ENCODE results near the gene ATP5F1B. TPM values are rescaled to one million over a fixed set of nuclear protein-coding genes. Genes with fewer than 3 reads are reported as not detected.

The ATP5F1B gene
- total and polyA plus RNA-seq, 2 donors from 2014 or later = 568 to 1,584 TPM

DNA sequence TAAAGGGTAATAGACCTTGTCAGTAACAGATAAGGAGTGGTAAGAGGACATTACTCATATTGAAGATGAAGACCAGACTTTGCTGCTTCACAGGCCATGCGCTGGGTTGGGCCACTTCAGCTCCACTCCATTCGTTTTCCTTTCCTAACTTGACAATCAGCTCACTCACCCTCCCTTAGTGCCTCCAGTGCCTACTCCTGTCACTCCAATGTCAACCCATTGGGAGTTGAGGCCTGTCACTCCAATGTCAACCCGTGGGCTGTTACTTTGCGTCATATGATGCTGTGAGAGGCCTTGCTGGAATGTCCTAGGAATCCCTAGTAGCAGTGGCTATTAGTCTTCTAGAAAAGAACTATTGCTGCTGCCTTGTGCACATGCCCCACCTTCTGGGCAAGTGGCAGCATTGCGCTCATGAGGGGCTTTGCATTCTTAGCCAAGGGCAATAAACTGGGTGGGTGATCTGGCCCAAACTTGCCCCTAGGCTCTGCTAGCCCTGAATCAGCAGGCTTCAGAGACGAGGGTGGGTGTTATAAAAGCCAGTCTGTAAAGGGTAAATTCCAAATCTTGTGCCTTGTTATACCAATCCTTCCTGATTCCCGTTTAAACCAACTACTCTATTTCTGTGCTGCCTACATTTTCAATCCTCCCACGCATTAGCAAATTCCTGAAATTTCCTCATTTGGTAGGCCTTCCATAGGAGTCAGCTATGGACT is 51.7 kb downstream of the ATP5F1B start:
- peaks cover 0 to 33% (median 15%) of the 10 kb centered on the region in 3 donors for H3K36me3 ChIP-seq (ENCODE audit: control insufficient read depth in 2 of 3, insufficient read depth in 3 of 3, low read length in 3 of 3)
- no peaks in the 10 kb centered on the region for H3K27me3 ChIP-seq (ENCODE audit: control insufficient read depth, insufficient read depth, low read length)
- H3K27ac ChIP-seq (ENCODE audit: low read depth in 2 of 2, low read length in 2 of 2) = no peak overlapping the region
- peaks cover 0 to 2% (median 0%) of the 10 kb centered on the region in 3 donors for H3K4me1 ChIP-seq (ENCODE audit: control insufficient read depth in 2 of 3, insufficient read depth in 2 of 3, low read depth in 1 of 3, low read length in 3 of 3)
- intact Hi-C loops (cut with DNase I) = no loop called here
- TF ChIP-seq, protein P1, sequence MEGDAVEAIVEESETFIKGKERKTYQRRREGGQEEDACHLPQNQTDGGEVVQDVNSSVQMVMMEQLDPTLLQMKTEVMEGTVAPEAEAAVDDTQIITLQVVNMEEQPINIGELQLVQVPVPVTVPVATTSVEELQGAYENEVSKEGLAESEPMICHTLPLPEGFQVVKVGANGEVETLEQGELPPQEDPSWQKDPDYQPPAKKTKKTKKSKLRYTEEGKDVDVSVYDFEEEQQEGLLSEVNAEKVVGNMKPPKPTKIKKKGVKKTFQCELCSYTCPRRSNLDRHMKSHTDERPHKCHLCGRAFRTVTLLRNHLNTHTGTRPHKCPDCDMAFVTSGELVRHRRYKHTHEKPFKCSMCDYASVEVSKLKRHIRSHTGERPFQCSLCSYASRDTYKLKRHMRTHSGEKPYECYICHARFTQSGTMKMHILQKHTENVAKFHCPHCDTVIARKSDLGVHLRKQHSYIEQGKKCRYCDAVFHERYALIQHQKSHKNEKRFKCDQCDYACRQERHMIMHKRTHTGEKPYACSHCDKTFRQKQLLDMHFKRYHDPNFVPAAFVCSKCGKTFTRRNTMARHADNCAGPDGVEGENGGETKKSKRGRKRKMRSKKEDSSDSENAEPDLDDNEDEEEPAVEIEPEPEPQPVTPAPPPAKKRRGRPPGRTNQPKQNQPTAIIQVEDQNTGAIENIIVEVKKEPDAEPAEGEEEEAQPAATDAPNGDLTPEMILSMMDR (IDR thresholded peaks at IDR 0.05; ENCODE audit: borderline replicate concordance, extremely low read depth, insufficient read depth) = peak; percentile 64
- H3K9ac ChIP-seq (ENCODE audit: low read length in 3 of 3) = no peak overlapping the region
- DNase-seq (peak in 4 of 5 donors; percentile 74 to 88 (median 82)), FAIRE-seq (no peak)
- H3K4me3 ChIP-seq (ENCODE audit: low read length in 3 of 3) = no peak overlapping the region
- H3K9me3 ChIP-seq (ENCODE audit: control insufficient read depth in 2 of 3, insufficient read depth in 1 of 3, low read length in 3 of 3) = no peaks in the 10 kb centered on the region

DNA sequence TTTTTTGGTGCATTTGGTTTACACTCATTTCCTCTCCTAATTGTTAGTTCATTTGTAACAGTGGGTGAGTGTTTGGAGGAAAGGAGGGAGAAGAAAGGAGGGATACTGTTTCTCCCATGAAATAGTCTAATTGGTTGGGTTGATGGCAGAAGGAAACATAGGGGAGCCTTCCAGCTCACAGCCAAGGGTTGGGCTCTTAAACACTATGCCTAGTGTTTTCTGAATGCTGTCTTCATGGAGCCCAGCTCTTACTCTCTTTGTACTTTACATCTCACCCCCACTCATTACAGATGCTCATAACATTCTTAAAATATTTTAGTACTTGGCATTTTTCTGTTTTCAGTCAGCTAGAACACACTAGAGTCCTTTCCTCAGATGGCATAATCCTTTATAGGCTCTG is 53.8 kb downstream of the ATP5F1B start:
- Histone ChIP-seq H3K9ac (ENCODE audit: low read length in 3 of 3) (no peak overlapping the region), H3K27me3 (ENCODE audit: control insufficient read depth, insufficient read depth, low read length) (no peaks in the 10 kb centered on the region), H3K27ac (ENCODE audit: low read depth in 2 of 2, low read length in 2 of 2) (no peak overlapping the region), H3K4me1 (ENCODE audit: control insufficient read depth in 2 of 3, insufficient read depth in 2 of 3, low read depth in 1 of 3, low read length in 3 of 3) (peaks cover 0 to 2% (median 0%) of the 10 kb centered on the region in 3 donors), H3K9me3 (ENCODE audit: control insufficient read depth in 2 of 3, insufficient read depth in 1 of 3, low read length in 3 of 3) (no peaks in the 10 kb centered on the region), H3K4me3 (ENCODE audit: low read length in 3 of 3) (no peak overlapping the region), H3K36me3 (ENCODE audit: control insufficient read depth in 2 of 3, insufficient read depth in 3 of 3, low read length in 3 of 3) (peaks cover 5 to 31% (median 19%) of the 10 kb centered on the region in 3 donors)
- DNase-seq (no peak), FAIRE-seq (no peak)
- intact Hi-C loops (cut with DNase I) = no loop called here
- TF ChIP-seq, protein P1 (IDR thresholded peaks at IDR 0.05; ENCODE audit: borderline replicate concordance, extremely low read depth, insufficient read depth) = no peak

DNA sequence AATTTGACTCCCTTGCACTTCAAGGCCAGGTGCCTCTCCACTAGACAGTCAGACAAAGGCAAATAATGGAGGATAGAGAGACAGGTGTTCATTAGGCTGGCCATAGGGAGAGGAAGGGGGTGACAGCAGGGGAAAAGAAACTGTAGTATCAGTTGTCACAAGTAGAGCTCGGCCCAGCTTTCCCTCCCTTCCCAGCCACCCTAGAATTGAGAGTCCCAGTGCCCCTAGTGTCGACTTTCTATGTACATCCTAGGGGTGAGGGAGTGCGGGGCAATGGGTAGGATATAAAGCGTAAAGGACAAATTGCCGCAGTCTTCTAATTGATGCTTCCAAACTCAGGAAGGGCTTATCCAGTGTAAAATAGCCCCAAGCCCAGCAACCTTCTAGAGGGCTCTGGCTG is 54.7 kb downstream of the ATP5F1B start:
- no peaks in the 10 kb centered on the region for H3K27me3 ChIP-seq (ENCODE audit: control insufficient read depth, insufficient read depth, low read length)
- intact Hi-C loops (cut with DNase I) = no loop called here
- FAIRE-seq (no peak), DNase-seq (peak in 3 of 5 donors; percentile 25 to 51 (median 43))
- peaks cover 0 to 2% (median 0%) of the 10 kb centered on the region in 3 donors for H3K4me1 ChIP-seq (ENCODE audit: control insufficient read depth in 2 of 3, insufficient read depth in 2 of 3, low read depth in 1 of 3, low read length in 3 of 3)
- H3K27ac ChIP-seq (ENCODE audit: low read depth in 2 of 2, low read length in 2 of 2) = no peak overlapping the region
- TF ChIP-seq, protein P1 (IDR thresholded peaks at IDR 0.05; ENCODE audit: borderline replicate concordance, extremely low read depth, insufficient read depth) = no peak
- no peak overlapping the region for H3K9ac ChIP-seq (ENCODE audit: low read length in 3 of 3)
- peaks cover 5 to 29% (median 19%) of the 10 kb centered on the region in 3 donors for H3K36me3 ChIP-seq (ENCODE audit: control insufficient read depth in 2 of 3, insufficient read depth in 3 of 3, low read length in 3 of 3)
- H3K4me3 ChIP-seq (ENCODE audit: low read length in 3 of 3) = no peak overlapping the region
- H3K9me3 ChIP-seq (ENCODE audit: control insufficient read depth in 2 of 3, insufficient read depth in 1 of 3, low read length in 3 of 3) = no peaks in the 10 kb centered on the region

Measured in kidney (tissue), 14 donors.